ENCODE data around the gene DNAJC10.
"Not testable (repeated sequence)": the region's sequence is repeated elsewhere in the genome, so short reads cannot be mapped to it uniquely, and the experiment has no call there.

Gene DNAJC10

DNA sequence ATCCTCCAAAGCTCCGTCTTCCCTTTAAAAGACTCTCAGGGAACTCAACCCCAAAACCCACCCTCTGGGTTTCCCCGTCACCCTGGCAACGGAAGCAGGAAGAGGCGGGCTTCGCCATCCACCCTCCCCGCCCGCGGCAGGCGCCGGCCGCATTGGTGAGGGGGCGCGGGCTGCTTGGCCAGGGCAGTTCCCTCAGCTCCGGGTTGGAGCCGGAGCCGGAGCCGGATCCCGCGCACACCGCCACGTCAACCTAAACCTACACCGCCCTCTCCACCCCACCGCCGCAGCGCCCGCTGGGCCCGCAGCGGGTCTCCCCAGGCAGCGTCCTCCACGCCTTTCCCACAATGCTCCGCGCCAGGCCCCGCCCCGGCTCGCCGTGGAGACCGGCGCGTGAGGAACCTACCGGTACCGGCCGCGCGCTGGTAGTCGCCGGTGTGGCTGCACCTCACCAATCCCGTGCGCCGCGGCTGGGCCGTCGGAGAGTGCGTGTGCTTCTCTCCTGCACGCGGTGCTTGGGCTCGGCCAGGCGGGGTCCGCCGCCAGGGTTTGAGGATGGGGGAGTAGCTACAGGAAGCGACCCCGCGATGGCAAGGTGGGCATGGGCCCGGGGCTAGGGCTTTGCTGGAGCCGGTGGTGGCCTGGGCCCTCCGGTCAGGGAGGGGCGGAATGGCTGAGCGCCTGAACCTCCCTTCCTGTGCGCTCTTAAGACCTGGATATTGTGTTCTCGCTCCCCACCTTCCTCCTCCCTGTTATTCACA is at the start of gene DNAJC10:
Gene DNAJC10 (plus strand): TSS at position 366 of the 758 bp plus-strand sequence. CDS start 1,830 bp downstream, outside the sequence.
- no peak for FAIRE-seq

- no peak for FAIRE-seq
Observed at GRCh38 chr2:182666674-182667314, 49.3 kb upstream of the DNAJC10 start.

DNA sequence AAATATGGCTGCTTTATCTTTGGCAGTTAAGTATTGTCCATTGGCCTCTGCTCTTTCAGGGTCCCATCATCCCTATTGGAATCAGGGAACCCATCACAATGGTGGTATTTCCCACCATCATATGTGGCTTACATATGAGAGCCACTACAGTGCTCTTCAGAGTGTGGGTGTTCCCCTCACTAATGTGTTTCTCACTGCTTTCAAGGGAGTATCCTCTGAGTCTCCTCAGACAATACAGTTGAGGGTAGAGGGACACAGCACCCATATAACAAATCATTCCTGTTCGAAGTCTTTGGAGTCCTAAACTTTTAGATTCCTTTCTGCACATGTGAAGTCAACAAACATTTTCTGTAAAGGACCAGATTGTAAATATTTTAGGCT is 48.8 kb upstream of the DNAJC10 start:
- no peak for FAIRE-seq

GRCh38 chr2:182668671-182669070 is 47.4 kb upstream of the DNAJC10 start:
- FAIRE-seq = no peak

GRCh38 chr2:182672466-182673165 is 43.4 kb upstream of the DNAJC10 start:
- FAIRE-seq = no peak

DNA sequence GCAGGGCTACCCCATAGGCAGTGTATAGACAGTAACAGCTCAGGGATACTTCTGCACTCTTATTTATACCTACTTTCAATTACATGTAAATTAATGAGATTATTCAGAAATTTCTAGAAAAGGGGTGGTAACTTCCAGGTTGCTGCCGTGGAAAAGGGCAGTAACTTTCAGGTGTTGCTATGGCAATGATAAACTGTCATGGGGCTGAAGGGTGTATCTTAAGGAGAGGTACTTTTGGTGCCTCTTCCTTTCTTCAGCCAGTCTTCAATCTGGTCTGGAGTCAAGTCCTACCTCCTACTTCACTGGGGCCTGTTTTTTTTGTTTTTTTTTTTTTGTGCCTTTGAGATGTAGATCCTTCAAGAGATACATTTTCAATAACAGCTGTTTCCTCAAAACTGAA is 35.2 kb upstream of the DNAJC10 start:
- FAIRE-seq = no peak

- no peak for FAIRE-seq
Observed at GRCh38 chr2:182682210-182682609, 33.8 kb upstream of the DNAJC10 start.

DNA sequence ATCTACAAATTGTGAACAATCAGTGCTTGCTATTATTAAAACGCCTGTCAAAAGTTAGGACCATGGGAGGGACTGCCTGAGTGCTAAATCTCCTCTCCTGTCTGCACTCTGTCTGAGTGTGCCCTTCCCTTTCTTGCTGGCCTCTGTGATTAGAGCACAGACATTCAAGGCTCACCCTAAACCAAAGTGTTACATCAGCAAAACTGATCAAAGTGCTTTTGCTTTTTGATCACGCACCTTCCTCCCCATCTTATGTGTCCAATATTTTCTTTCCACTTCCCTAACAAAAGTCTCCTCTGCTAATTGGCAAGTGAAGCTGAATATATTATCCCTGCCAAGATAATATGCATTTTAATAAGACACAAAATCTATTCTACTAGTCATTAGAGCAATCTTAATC is 30.5 kb upstream of the DNAJC10 start:
- FAIRE-seq = no peak

- not testable (repeated sequence) for FAIRE-seq
Observed at GRCh38 chr2:182686763-182687162, 29.3 kb upstream of the DNAJC10 start.

- FAIRE-seq = no peak
Observed at GRCh38 chr2:182694189-182694588, 21.9 kb upstream of the DNAJC10 start.

- FAIRE-seq = no peak
Observed at GRCh38 chr2:182695776-182696175, 20.3 kb upstream of the DNAJC10 start.

- FAIRE-seq = no peak
Observed at GRCh38 chr2:182698671-182699070, 17.4 kb upstream of the DNAJC10 start.

GRCh38 chr2:182705761-182706160 is 10.3 kb upstream of the DNAJC10 start:
- no peak for FAIRE-seq

GRCh38 chr2:182706751-182707150 is 9.3 kb upstream of the DNAJC10 start:
- no peak for FAIRE-seq

DNA sequence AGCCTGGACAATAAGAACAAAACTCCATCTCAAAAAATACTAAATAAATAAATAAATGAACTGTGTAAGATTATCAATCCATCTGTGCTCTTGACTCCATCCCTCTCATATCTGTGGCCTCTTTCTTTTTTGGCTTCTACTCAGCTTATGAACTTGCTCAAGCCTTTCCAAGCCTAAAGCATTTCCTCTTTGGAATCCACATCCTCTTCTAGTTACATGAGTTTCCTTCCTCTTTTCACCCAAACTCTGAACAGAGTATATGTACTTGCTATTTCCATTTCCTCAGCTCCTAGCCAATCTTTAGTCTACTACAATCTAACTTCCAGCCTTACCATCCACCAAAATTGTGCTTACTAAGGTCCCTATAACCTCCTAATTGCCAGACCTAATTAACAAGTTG is 2.5 kb upstream of the DNAJC10 start:
- no peak for FAIRE-seq

- no peak for FAIRE-seq
Observed at GRCh38 chr2:182715121-182715891, 751 bp upstream of the DNAJC10 start.

- no peak for FAIRE-seq
Observed at GRCh38 chr2:182716650-182716979, 558 bp downstream of the DNAJC10 start.

DNA sequence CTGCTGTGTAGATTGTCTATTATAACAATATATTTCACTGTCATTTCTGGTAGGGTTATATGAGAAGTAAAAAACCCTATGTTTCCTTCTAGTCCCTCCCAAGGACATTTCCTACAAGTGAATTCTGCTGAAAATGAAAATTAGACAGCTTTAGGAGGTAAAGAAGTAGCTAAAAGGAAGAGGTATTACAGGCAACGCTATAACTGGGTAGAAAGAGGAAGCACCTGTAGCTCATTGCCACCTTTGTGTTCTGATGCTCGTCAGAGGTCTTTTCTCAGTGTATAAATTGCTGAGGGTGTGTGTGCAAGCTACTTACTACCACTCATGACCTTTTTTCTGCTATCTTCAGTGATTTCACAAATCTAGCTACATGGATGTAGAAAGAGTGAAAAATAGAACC is 1.4 kb downstream of the DNAJC10 start:
- FAIRE-seq = no peak

DNA sequence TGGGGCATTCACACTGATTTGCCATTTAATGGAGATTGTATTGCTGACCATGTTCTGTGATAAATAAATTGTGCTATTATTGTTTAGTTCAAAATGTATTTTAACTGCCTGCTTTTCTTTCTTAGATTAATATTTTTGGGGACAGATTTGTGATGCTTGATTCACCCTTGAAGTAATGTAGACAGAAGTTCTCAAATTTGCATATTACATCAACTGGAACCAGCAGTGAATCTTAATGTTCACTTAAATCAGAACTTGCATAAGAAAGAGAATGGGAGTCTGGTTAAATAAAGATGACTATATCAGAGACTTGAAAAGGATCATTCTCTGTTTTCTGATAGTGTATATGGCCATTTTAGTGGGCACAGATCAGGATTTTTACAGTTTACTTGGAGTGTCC is 1.8 kb downstream of the DNAJC10 start:
- FAIRE-seq = no peak

- no peak for FAIRE-seq
Observed at GRCh38 chr2:182718459-182718858, 2.4 kb downstream of the DNAJC10 start.

GRCh38 chr2:182719116-182719515 is 3.1 kb downstream of the DNAJC10 start:
- FAIRE-seq = not testable (repeated sequence)

- FAIRE-seq = no peak
Observed at GRCh38 chr2:182724656-182725055, 8.6 kb downstream of the DNAJC10 start.

DNA sequence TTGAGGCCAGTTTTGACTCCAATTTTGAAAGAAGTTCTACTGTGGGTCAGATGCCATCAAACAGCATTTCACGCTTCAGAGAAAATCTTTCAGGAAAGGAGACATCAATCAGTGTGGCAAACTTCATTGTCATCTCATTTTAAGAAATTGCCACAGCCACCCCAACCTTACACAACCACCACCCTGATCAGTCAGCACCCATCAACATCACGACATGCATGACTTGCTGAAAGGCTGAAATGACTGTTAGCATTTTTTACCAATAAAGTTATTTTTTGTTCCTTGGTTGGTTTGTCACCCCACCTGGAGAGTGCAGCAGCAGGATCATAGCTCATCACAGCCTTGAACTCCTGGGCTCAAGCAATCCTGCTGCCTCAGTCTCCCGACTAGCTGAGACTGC is 10.4 kb downstream of the DNAJC10 start:
- no peak for FAIRE-seq
